Measurements from ENCODE around the gene C15orf62.

The C15orf62 gene

GRCh38 chr15:40790718-40791117 is 20.9 kb downstream of the C15orf62 start:
- TF ChIP-seq, protein P1, sequence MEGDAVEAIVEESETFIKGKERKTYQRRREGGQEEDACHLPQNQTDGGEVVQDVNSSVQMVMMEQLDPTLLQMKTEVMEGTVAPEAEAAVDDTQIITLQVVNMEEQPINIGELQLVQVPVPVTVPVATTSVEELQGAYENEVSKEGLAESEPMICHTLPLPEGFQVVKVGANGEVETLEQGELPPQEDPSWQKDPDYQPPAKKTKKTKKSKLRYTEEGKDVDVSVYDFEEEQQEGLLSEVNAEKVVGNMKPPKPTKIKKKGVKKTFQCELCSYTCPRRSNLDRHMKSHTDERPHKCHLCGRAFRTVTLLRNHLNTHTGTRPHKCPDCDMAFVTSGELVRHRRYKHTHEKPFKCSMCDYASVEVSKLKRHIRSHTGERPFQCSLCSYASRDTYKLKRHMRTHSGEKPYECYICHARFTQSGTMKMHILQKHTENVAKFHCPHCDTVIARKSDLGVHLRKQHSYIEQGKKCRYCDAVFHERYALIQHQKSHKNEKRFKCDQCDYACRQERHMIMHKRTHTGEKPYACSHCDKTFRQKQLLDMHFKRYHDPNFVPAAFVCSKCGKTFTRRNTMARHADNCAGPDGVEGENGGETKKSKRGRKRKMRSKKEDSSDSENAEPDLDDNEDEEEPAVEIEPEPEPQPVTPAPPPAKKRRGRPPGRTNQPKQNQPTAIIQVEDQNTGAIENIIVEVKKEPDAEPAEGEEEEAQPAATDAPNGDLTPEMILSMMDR (conservative IDR thresholded peaks at IDR 0.05; ENCODE audit: low read depth, low read length) = no peak
- no peak overlapping the region for H3K4me3 ChIP-seq (ENCODE audit: low read depth, low read length)
- DNase-seq (ENCODE audit: low read depth) = peak; percentile 49

- TF ChIP-seq, protein P1 (conservative IDR thresholded peaks at IDR 0.05; ENCODE audit: low read depth, low read length) = no peak
- no peak for DNase-seq (ENCODE audit: low read depth)
These were observed 22.6 kb downstream of the C15orf62 start for GRCh38 chr15:40792394-40792793.

DNA sequence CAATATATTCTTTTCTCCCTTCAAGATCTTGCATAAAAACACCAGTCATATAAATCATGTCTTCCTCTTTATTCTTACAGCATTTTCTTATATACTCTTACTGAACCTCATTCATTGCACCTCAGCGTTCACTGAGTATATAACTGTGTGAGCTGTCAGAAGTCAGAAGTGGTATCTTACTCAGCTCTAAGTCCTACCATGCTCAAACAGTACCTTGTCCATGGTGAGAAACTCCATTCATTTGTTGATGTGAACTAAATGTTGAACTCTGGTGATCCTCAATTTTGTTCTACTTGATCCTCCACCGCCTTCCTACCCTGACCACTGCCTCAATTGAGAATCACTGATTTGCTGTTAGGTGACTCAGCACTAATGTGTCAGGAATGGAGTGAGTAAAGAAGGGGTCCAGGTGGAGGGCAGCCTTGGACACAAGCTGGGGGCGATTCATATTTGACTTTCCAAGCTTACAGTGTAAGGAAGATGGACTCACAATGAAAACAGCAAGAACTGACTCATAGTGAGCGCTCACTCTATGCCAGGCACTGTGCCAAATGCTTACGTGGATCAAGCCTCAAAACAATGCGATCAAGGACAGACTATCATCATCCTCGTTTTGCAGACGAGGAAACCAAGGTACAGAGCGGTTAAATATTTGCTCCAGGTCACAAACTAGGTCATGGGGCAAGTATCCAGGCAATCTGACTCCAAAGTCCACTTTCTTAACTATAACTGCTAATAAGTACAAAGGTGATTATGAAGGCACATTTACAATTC is 23.6 kb downstream of the C15orf62 start:
- no peak overlapping the region for H3K4me3 ChIP-seq (ENCODE audit: low read depth, low read length)
- TF ChIP-seq, protein P1 (conservative IDR thresholded peaks at IDR 0.05; ENCODE audit: low read depth, low read length) = no peak
- DNase-seq (ENCODE audit: low read depth) = peak; percentile 96

More at GRCh38 chr15:40792394-40792793, 22.6 kb downstream of the C15orf62 start:
- no peak overlapping the region for H3K4me3 ChIP-seq (ENCODE audit: low read depth, low read length)

- no peak overlapping the region for H3K4me3 ChIP-seq (ENCODE audit: low read depth, low read length)
- DNase-seq (ENCODE audit: low read depth) = no peak
- TF ChIP-seq, protein P1 (conservative IDR thresholded peaks at IDR 0.05; ENCODE audit: low read depth, low read length) = no peak
These were observed 26.3 kb downstream of the C15orf62 start for GRCh38 chr15:40796041-40796440.

GRCh38 chr15:40796512-40796911 is 26.7 kb downstream of the C15orf62 start:
- no peak overlapping the region for H3K4me3 ChIP-seq (ENCODE audit: low read depth, low read length)
- TF ChIP-seq, protein P1 (conservative IDR thresholded peaks at IDR 0.05; ENCODE audit: low read depth, low read length) = no peak
- no peak for DNase-seq (ENCODE audit: low read depth)

DNA sequence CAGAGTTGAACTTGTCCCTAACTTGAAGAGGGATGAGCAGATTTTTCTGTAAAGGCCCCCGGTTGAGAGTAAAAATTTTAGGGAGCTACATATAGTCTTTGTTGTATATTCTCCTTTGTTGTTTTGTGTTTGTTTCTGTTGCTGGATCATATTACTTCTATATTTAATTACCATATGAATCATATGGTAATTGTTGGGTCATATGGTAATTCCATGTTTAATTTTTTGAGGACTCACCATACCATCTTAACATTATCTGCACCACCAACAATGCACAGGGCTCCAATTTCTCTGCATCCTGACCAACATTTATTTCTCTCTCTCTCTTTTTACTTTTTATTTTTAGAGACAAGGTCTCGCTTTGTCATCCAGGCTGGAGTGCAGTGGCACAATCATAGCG is 29.7 kb downstream of the C15orf62 start:
- no peak for DNase-seq (ENCODE audit: low read depth)
- no peak overlapping the region for H3K4me3 ChIP-seq (ENCODE audit: low read depth, low read length)
- TF ChIP-seq, protein P1 (conservative IDR thresholded peaks at IDR 0.05; ENCODE audit: low read depth, low read length) = no peak

DNA sequence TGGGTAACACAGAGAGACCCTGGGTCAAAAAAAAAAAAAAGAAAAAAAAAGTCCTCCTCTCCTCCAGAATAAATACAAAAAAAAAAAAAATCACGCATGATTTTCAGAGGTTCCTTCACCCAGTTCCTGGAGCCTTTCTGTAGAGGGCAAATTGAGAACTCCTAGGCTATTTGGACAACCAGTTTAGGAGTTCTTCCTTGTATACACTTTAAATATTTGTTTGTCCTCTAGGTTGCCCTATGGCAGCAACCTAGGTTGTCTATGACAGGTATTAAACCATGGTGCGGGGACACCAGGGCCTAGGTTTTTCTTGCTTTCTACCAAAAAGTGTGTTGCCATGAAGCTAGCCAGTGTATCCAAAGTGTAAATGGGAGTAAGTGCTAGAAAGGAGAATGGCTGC is 33.3 kb downstream of the C15orf62 start:
- TF ChIP-seq, protein P1 (conservative IDR thresholded peaks at IDR 0.05; ENCODE audit: low read depth, low read length) = no peak
- no peak overlapping the region for H3K4me3 ChIP-seq (ENCODE audit: low read depth, low read length)
- no peak for DNase-seq (ENCODE audit: low read depth)
